ENCODE results near the gene BBS2. TPM values are rescaled to one million over a fixed set of nuclear protein-coding genes. Genes with fewer than 3 reads are reported as not detected.

Gene BBS2
- total RNA-seq, 4 donors from 2014 or later: 29.4 to 51.2 (median 45.5) TPM

- Histone ChIP-seq H3K4me3 (peak overlapping the region; percentile 70 to 74), H3K9me3 (no peaks in the 10 kb centered on the region), H3K27ac (peak overlapping the region; percentile 35 to 86 (median 81)), H3K4me1 (peaks cover 4 to 50% (median 6%) of the 10 kb centered on the region in 3 donors), H3K36me3 (peaks cover 0 to 43% of the 10 kb centered on the region in 2 donors), H3K27me3 (no peaks in the 10 kb centered on the region)
- no peak for TF ChIP-seq CTCF (IDR thresholded peaks at IDR 0.05)
- TF ChIP-seq POLR2A (IDR thresholded peaks at IDR 0.05): no peak
- WGBS, 2 donors (ENCODE audit: low coverage in 1 of 2): 4 to 11% methylated on average over 17 to 31 of the region's 31 CpGs
- ATAC-seq: peak; percentile 61
Measured at GRCh38 chr16:56451753-56452689, 67.8 kb downstream of the BBS2 start.

- H3K9me3 ChIP-seq: no peaks in the 10 kb centered on the region
- 1 to 2% methylated on average over 15 to 23 of the region's 56 CpGs for WGBS, 2 donors (ENCODE audit: low coverage in 1 of 2)
- H3K36me3 ChIP-seq: peaks cover 0 to 42% of the 10 kb centered on the region in 2 donors
- H3K27ac ChIP-seq: peak within 1 kb of the TSS; percentile 35 to 86 (median 81)
- H3K4me1 ChIP-seq: peaks cover 4 to 50% (median 6%) of the 10 kb centered on the region in 3 donors
- TF ChIP-seq CTCF (IDR thresholded peaks at IDR 0.05) (no peak), POLR2AphosphoS5 (IDR thresholded peaks at IDR 0.05) (peak; percentile 59), EP300 (IDR thresholded peaks at IDR 0.05) (no peak), POLR2A (IDR thresholded peaks at IDR 0.05) (peak; percentile 35 to 42)
- no peaks in the 10 kb centered on the region for H3K27me3 ChIP-seq
- H3K4me3 ChIP-seq: peak within 1 kb of the TSS; percentile 70 to 74
- peak; percentile 100 for ATAC-seq
Measured at GRCh38 chr16:56450986-56451752, 68.7 kb downstream of the BBS2 start, which contains the start of the genes NUDT21 and OGFOD1. NUDT21 (minus strand) TSS chr16:56451332; CDS start chr16:56451202, 130 bp downstream. OGFOD1 (plus strand) TSS chr16:56451554; CDS start chr16:56451613, 59 bp downstream.

- H3K4me1 ChIP-seq: peaks cover 4 to 50% (median 6%) of the 10 kb centered on the region in 3 donors
- no peaks in the 10 kb centered on the region for H3K27me3 ChIP-seq
Measured at GRCh38 chr16:56450275-56450985, 69.4 kb downstream of the BBS2 start.

GRCh38 chr16:56448005-56448404, 71.8 kb downstream of the BBS2 start:
- peaks cover 0 to 44% of the 10 kb centered on the region in 2 donors for H3K36me3 ChIP-seq
- no peaks in the 10 kb centered on the region for H3K27me3 ChIP-seq
- H3K9me3 ChIP-seq: no peaks in the 10 kb centered on the region
- H3K4me1 ChIP-seq: peaks cover 4 to 42% (median 6%) of the 10 kb centered on the region in 3 donors
- no peak overlapping the region for H3K4me3 ChIP-seq
- TF ChIP-seq EP300 (IDR thresholded peaks at IDR 0.05): no peak
- TF ChIP-seq CTCF (IDR thresholded peaks at IDR 0.05): no peak
- no peak for TF ChIP-seq POLR2A (IDR thresholded peaks at IDR 0.05)
- no peak for TF ChIP-seq POLR2AphosphoS5 (IDR thresholded peaks at IDR 0.05)
- no peak for ATAC-seq
- H3K27ac ChIP-seq: no peak overlapping the region

More at GRCh38 chr16:56450275-56450985, 69.4 kb downstream of the BBS2 start:
- H3K4me3 ChIP-seq: peak overlapping the region; percentile 70 to 74
- TF ChIP-seq POLR2AphosphoS5 (IDR thresholded peaks at IDR 0.05) (no peak), EP300 (IDR thresholded peaks at IDR 0.05) (no peak), POLR2A (IDR thresholded peaks at IDR 0.05) (no peak), CTCF (IDR thresholded peaks at IDR 0.05) (no peak)
- peak overlapping the region; percentile 24 to 86 (median 81) for H3K27ac ChIP-seq
- H3K36me3 ChIP-seq: peaks cover 0 to 42% of the 10 kb centered on the region in 2 donors
- no peak for ATAC-seq
- WGBS, 2 donors (ENCODE audit: low coverage in 1 of 2): 2 to 4% methylated on average over 12 to 18 of the region's 18 CpGs
- no peaks in the 10 kb centered on the region for H3K9me3 ChIP-seq
